Osteoblast (primary cell): ENCODE results near the gene ZNF805. TPM values are rescaled to one million over a fixed set of nuclear protein-coding genes. Genes with fewer than 3 reads are reported as not detected.
A peak's percentile ranks its signal among the peaks of the same experiment; 100 is the strongest.

Source experiments
- DNase-seq: peaks from one replicate; pipeline ENCODE4 v3.0.0; 2011; ENCODE audit warnings: low spot score, mixed read lengths; ENCODE audit not compliant: insufficient read length; ENCODE audit errors: missing footprints
- H2AFZ ChIP-seq: 2 replicates; pipeline ENCODE4 v1.6.0; 2011; ENCODE audit warnings: mild to moderate bottlenecking, low read length
- H3K27ac ChIP-seq: 2 replicates; pipeline ENCODE4 v1.5.1; 2011; ENCODE audit warnings: mild to moderate bottlenecking, low read depth, low read length, moderate library complexity
- H3K27me3 ChIP-seq: 2 replicates; pipeline ENCODE4 v1.6.0; 2012; ENCODE audit warnings: mild to moderate bottlenecking, control low read depth, inconsistent platforms, low read length, moderate library complexity; ENCODE audit not compliant: insufficient read depth
- H3K36me3 ChIP-seq: 2 replicates; pipeline ENCODE4 v1.5.1; 2011; ENCODE audit warnings: mild to moderate bottlenecking, low read length, control low read depth, moderate library complexity; ENCODE audit not compliant: insufficient read depth
- H3K4me1 ChIP-seq: 2 replicates; pipeline ENCODE4 v1.5.1; 2011; ENCODE audit warnings: mild to moderate bottlenecking, low read length, control low read depth, moderate library complexity; ENCODE audit not compliant: insufficient read depth
- H3K4me2 ChIP-seq: 2 replicates; pipeline ENCODE4 v1.6.0; 2011; ENCODE audit warnings: mild to moderate bottlenecking, low read length; ENCODE audit not compliant: insufficient read depth
- H3K4me3 ChIP-seq: fragments of 200-600 bp; sonication (generic); 3 replicates; pipeline ENCODE4 v1.5.1; 2012; ENCODE audit warnings: mild to moderate bottlenecking, low read length, inconsistent platforms; ENCODE audit not compliant: insufficient read depth
- H3K79me2 ChIP-seq: 2 replicates; pipeline ENCODE4 v1.6.0; 2012; ENCODE audit warnings: mild to moderate bottlenecking, low read length, control low read depth, inconsistent platforms; ENCODE audit not compliant: insufficient read depth
- H3K9me3 ChIP-seq: 2 replicates; pipeline ENCODE4 v1.5.1; 2011; ENCODE audit warnings: low read depth, low read length, control low read depth
- H4K20me1 ChIP-seq: 2 replicates; pipeline ENCODE4 v1.6.0; 2012; ENCODE audit warnings: mild to moderate bottlenecking, low read length, control low read depth; ENCODE audit not compliant: insufficient read depth
- CTCF ChIP-seq: IDR thresholded peaks from 2 replicates; pipeline ENCODE4 v1.5.1; 2011; ENCODE audit warnings: mild to moderate bottlenecking, low read depth, low read length, moderate library complexity; ENCODE audit errors: extremely low read depth
- total RNA-seq: library from RNA; depleted of rRNA; stranded (reverse); fragments of >200 nt; gene quantifications from 2 replicates; pipeline ENCODE4 v1.2.3, GENCODE V29; 2012

The ZNF805 gene
- total RNA-seq, 1 donor = 34.0 TPM

DNA sequence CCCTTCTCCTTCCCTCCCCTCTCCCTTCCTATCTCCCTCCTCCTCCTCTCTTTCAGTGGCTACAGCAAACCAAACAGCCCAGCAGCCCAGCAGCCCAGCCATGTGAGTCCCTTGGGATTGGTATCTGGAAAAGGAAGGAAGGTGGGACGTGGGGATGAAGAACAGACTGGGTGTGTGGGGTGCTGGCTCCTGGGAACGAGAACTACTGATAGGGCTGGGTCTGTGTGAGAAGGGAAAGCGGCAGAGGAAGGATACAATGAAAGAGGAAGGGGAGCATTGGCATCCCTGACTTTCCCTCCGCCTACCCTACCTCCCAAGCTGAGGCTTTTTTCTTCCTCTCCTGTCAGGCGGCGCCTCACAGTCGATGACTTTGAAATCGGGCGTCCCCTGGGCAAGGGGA lies 8.7 kb upstream of the ZNF805 start:
- no peak for TF ChIP-seq CTCF
- H4K20me1 ChIP-seq = no peaks in the 10 kb centered on the region
- no peak overlapping the region for H3K4me3 ChIP-seq
- H3K79me2 ChIP-seq = no peaks in the 10 kb centered on the region
- DNase-seq = no peak
- no peaks in the 10 kb centered on the region for H3K9me3 ChIP-seq
- H2AFZ ChIP-seq = no peak overlapping the region
- H3K27ac ChIP-seq = no peak overlapping the region
- no peak overlapping the region for H3K4me2 ChIP-seq
- H3K4me1 ChIP-seq = no peaks in the 10 kb centered on the region
- no peaks in the 10 kb centered on the region for H3K27me3 ChIP-seq
- no peaks in the 10 kb centered on the region for H3K36me3 ChIP-seq

- H3K27me3 ChIP-seq = no peaks in the 10 kb centered on the region
- no peak overlapping the region for H3K4me2 ChIP-seq
- H3K79me2 ChIP-seq = no peaks in the 10 kb centered on the region
- TF ChIP-seq CTCF = no peak
- H3K4me1 ChIP-seq = no peaks in the 10 kb centered on the region
- H3K4me3 ChIP-seq = no peak overlapping the region
- no peak for DNase-seq
- no peaks in the 10 kb centered on the region for H3K9me3 ChIP-seq
- no peak overlapping the region for H3K27ac ChIP-seq
- H2AFZ ChIP-seq = no peak overlapping the region
- H3K36me3 ChIP-seq = no peaks in the 10 kb centered on the region
- H4K20me1 ChIP-seq = no peaks in the 10 kb centered on the region
Measured at GRCh38 chr19:57233207-57233606, 7.2 kb upstream of the ZNF805 start.

DNA sequence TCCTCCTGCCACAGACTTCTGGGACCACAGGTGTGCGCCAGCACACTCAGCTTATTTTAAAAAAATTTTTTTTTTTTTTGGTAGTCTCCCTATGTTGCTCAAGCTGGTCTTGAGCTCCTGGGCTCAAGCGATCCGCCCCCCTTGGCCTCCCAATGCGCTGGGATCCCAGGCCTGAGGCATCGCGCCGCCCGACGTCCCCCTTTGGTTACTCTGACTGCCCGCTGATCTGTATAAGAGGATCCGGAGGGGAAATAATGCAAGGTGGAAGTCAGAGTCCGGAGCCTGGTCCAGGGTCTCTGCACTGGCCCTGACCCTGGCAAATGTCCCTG lies 486 bp upstream of the ZNF805 start:
- peaks cover 6% of the 10 kb centered on the region for H4K20me1 ChIP-seq
- TF ChIP-seq CTCF = no peak
- peaks cover 43% of the 10 kb centered on the region for H3K79me2 ChIP-seq
- H3K27me3 ChIP-seq = no peaks in the 10 kb centered on the region
- no peaks in the 10 kb centered on the region for H3K9me3 ChIP-seq
- peak overlapping the region; percentile 90 for H3K27ac ChIP-seq
- H3K4me1 ChIP-seq = peaks cover 14% of the 10 kb centered on the region
- DNase-seq = no peak
- H3K36me3 ChIP-seq = peaks cover 10% of the 10 kb centered on the region
- H3K4me3 ChIP-seq = peak overlapping the region; percentile 92
- H2AFZ ChIP-seq = peak overlapping the region; percentile 100
- peak overlapping the region; percentile 94 for H3K4me2 ChIP-seq

DNA sequence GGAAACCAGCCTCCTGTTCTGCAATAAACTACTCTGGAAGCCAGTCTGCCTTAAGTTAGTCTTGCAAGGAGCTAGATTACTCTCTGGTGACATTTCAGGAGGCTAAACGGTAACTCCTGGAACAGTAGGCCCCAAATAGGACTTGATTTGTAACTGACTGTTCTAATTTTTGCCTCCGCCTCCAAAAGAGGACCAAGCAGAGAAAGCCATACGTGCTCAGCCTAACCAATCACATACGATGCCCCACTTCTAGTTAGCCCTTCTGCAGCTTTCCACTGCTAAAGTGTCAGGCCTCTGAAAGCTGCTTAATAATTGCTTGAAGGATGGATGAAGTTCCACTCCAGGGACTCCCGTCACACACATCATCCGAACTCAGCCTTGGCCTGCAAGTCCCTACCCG lies 744 bp downstream of the ZNF805 start:
- peak overlapping the region; percentile 90 for H3K27ac ChIP-seq
- peaks cover 14% of the 10 kb centered on the region for H3K4me1 ChIP-seq
- no peak for TF ChIP-seq CTCF
- H3K27me3 ChIP-seq = no peaks in the 10 kb centered on the region
- peak; percentile 92 for DNase-seq
- H3K36me3 ChIP-seq = peaks cover 19% of the 10 kb centered on the region
- peak overlapping the region; percentile 92 for H3K4me3 ChIP-seq
- H3K79me2 ChIP-seq = peaks cover 52% of the 10 kb centered on the region
- peak overlapping the region; percentile 94 for H3K4me2 ChIP-seq
- H4K20me1 ChIP-seq = peaks cover 6% of the 10 kb centered on the region
- H3K9me3 ChIP-seq = no peaks in the 10 kb centered on the region
- peak overlapping the region; percentile 100 for H2AFZ ChIP-seq
